KOPT-K1 (cell line): ENCODE data around the gene SPN.
"Not testable (repeated sequence)": the region's sequence is repeated elsewhere in the genome, so short reads cannot be mapped to it uniquely, and the experiment has no call there.

Experiments
- H3K27ac ChIP-seq: fragments of 200-600 bp; sonication (generic); 2 replicates; pipeline ENCODE4 v1.5.1; 2016; ENCODE audit warnings: antibody characterized with exemption, mild to moderate bottlenecking, low read depth, low read length; ENCODE audit not compliant: poor library complexity, severe bottlenecking
- H3K36me3 ChIP-seq: fragments of 200-600 bp; sonication (generic); 2 replicates; pipeline ENCODE4 v1.5.1; 2017; ENCODE audit warnings: antibody characterized with exemption, mild to moderate bottlenecking, low read length, moderate library complexity; ENCODE audit not compliant: insufficient read depth
- H3K9me3 ChIP-seq: fragments of 200-600 bp; sonication (generic); 2 replicates; pipeline ENCODE4 v1.5.1; 2017; ENCODE audit warnings: antibody characterized with exemption, low read length, mild to moderate bottlenecking; ENCODE audit not compliant: insufficient read depth, poor library complexity, severe bottlenecking

The SPN gene

GRCh38 chr16:29663016-29663806 lies at the start of gene SPN:
Gene SPN, plus strand, starts transcription at chr16:29663247. Its CDS starts 482 bp downstream, at chr16:29663729.
- H3K9me3 ChIP-seq = no peaks in the 10 kb centered on the region
- H3K27ac ChIP-seq = peak within 1 kb of the TSS; percentile 100
- H3K36me3 ChIP-seq = peaks cover 46% of the 10 kb centered on the region

GRCh38 chr16:29613307-29614057 lies 49.6 kb upstream of the SPN start:
- peak overlapping the region; percentile 85 for H3K27ac ChIP-seq
- not testable (repeated sequence) for H3K9me3 ChIP-seq

GRCh38 chr16:29614691-29615314 lies 48.2 kb upstream of the SPN start:
- not testable (repeated sequence) for H3K9me3 ChIP-seq, H3K36me3 ChIP-seq, H3K27ac ChIP-seq

More at GRCh38 chr16:29613307-29614057, 49.6 kb upstream of the SPN start:
- not testable (repeated sequence) for H3K36me3 ChIP-seq

GRCh38 chr16:29616127-29616526 lies 46.9 kb upstream of the SPN start:
- not testable (repeated sequence) for H3K36me3 ChIP-seq, H3K27ac ChIP-seq, H3K9me3 ChIP-seq

GRCh38 chr16:29620591-29620990 lies 42.5 kb upstream of the SPN start:
- H3K9me3 ChIP-seq, H3K27ac ChIP-seq, H3K36me3 ChIP-seq: not testable (repeated sequence)

GRCh38 chr16:29622738-29623137 lies 40.3 kb upstream of the SPN start:
- not testable (repeated sequence) for H3K27ac ChIP-seq, H3K36me3 ChIP-seq, H3K9me3 ChIP-seq

- H3K27ac ChIP-seq, H3K36me3 ChIP-seq, H3K9me3 ChIP-seq: not testable (repeated sequence)
These were observed 39.8 kb upstream of the SPN start for GRCh38 chr16:29623253-29623652.

GRCh38 chr16:29625114-29625513 lies 37.9 kb upstream of the SPN start:
- H3K36me3 ChIP-seq, H3K27ac ChIP-seq, H3K9me3 ChIP-seq: not testable (repeated sequence)

- H3K27ac ChIP-seq = peak overlapping the region; percentile 69
- not testable (repeated sequence) for H3K9me3 ChIP-seq, H3K36me3 ChIP-seq
These were observed 36.2 kb upstream of the SPN start for GRCh38 chr16:29626778-29627331.

GRCh38 chr16:29627661-29628075 lies 35.4 kb upstream of the SPN start:
- not testable (repeated sequence) for H3K36me3 ChIP-seq, H3K9me3 ChIP-seq
- H3K27ac ChIP-seq = peak overlapping the region; percentile 69

GRCh38 chr16:29628707-29629106 lies 34.3 kb upstream of the SPN start:
- not testable (repeated sequence) for H3K36me3 ChIP-seq, H3K9me3 ChIP-seq
- peak overlapping the region; percentile 65 for H3K27ac ChIP-seq

GRCh38 chr16:29629318-29629717 lies 33.7 kb upstream of the SPN start:
- H3K9me3 ChIP-seq, H3K36me3 ChIP-seq: not testable (repeated sequence)
- H3K27ac ChIP-seq = peak overlapping the region; percentile 65

GRCh38 chr16:29631658-29632057 lies 31.4 kb upstream of the SPN start:
- H3K36me3 ChIP-seq, H3K9me3 ChIP-seq, H3K27ac ChIP-seq: not testable (repeated sequence)

- H3K36me3 ChIP-seq, H3K9me3 ChIP-seq, H3K27ac ChIP-seq: not testable (repeated sequence)
These were observed 27.1 kb upstream of the SPN start for GRCh38 chr16:29635902-29636301.

GRCh38 chr16:29636368-29636767 lies 26.7 kb upstream of the SPN start:
- H3K27ac ChIP-seq, H3K36me3 ChIP-seq, H3K9me3 ChIP-seq: not testable (repeated sequence)
